ENCODE measurements around the gene TRAM2.

- TF ChIP-seq CTCF (conservative IDR thresholded peaks at IDR 0.05; ENCODE audit: low read length), result no peak
- no peak for TF ChIP-seq EZH2phosphoT487 (IDR thresholded peaks at IDR 0.05; ENCODE audit: borderline replicate concordance)
Observed at GRCh38 chr6:52457096-52457495, 119.8 kb downstream of the TRAM2 start.
